GM12872 (cell line): ENCODE results near the gene TPM4.

ENCODE experiments used
- TF ChIP-seq, protein P1 (sequence below): IDR thresholded peaks from 3 replicates; pipeline ENCODE4 v1.5.1; 2011; ENCODE audit warnings: low read depth, mild to moderate bottlenecking, low read length, moderate library complexity; ENCODE audit not compliant: insufficient read depth

TPM4 gene

DNA sequence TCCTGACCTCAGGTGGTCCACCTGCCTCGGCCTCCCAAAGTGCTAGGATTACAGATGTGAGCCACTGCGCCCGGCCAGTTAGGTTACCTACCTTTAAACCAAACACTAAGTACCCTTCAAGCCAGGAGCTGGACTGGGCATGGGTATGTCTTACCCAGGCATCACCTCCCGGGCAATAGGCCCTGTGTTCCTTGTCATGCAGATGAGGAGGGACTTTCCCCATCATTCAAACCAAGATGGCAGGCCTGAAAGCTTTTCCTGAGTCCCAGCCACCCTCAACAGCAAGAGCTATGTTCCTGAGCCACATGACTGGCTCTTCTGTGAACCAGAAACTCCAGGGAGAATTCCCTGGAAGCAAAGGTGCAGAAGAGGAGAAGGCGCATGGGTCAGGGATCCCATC is 44.8 kb downstream of the TPM4 start:
- TF ChIP-seq, protein P1, sequence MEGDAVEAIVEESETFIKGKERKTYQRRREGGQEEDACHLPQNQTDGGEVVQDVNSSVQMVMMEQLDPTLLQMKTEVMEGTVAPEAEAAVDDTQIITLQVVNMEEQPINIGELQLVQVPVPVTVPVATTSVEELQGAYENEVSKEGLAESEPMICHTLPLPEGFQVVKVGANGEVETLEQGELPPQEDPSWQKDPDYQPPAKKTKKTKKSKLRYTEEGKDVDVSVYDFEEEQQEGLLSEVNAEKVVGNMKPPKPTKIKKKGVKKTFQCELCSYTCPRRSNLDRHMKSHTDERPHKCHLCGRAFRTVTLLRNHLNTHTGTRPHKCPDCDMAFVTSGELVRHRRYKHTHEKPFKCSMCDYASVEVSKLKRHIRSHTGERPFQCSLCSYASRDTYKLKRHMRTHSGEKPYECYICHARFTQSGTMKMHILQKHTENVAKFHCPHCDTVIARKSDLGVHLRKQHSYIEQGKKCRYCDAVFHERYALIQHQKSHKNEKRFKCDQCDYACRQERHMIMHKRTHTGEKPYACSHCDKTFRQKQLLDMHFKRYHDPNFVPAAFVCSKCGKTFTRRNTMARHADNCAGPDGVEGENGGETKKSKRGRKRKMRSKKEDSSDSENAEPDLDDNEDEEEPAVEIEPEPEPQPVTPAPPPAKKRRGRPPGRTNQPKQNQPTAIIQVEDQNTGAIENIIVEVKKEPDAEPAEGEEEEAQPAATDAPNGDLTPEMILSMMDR = no peak

DNA sequence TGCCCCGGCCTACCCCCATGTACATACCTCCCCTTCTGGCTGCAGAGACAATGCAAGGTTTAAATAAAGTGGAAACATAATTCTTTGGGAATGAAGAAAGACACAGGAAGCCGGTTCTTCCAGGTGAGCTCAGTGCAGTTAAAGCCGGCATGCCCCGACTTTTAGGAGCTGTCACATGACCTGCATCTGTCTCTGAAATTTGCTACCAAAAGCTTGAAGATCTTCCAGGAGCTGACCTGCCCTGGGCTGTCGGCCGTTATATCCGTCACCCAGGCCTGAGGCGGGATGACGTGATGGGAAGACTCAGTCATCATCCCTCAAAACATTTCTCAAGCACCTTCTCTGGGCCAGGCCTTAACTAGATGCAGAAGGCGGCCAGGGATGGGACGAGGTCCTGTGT is 45.7 kb downstream of the TPM4 start:
- TF ChIP-seq, protein P1 = no peak

- TF ChIP-seq, protein P1 = no peak
These were observed 48.7 kb downstream of the TPM4 start for GRCh38 chr19:16124953-16125352.

- TF ChIP-seq, protein P1 = no peak
These were observed 49.6 kb downstream of the TPM4 start for GRCh38 chr19:16125737-16126495.

- TF ChIP-seq, protein P1 = no peak
These were observed 50.8 kb downstream of the TPM4 start for GRCh38 chr19:16127080-16127479.

DNA sequence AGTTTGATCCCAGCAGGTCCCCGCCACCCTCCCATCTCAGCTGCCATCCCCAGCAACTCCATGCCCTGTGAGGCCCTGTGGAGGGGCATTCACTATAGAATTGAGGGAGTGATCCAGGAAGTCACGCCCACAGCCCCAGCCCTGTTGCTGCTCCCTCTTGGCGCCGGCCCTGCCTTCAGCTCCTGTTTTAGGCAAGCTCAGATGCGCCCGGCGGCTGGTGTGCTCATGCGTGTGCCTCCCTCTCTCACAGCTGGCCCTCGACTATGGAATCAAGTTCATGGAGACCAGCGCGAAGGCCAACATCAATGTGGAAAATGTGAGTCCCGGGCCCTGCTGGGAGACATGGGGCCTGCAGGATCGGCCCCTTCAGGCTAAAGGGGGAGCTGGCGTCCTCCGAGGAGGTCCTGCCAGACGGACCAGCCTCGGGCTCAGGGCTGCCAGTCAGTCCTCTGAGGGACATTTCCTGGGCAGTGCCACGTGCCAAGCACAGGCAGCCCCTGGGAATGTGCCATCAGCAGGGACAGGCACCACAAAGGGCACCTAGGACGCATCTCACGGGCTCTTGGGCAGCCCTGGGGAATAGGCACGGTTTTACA is 51.6 kb downstream of the TPM4 start:
- TF ChIP-seq, protein P1 = no peak

GRCh38 chr19:16131648-16132047 is 55.4 kb downstream of the TPM4 start:
- TF ChIP-seq, protein P1 = no peak
